ENCODE measurements around the gene WDR45B. TPM values are rescaled to one million over a fixed set of nuclear protein-coding genes. Genes with fewer than 3 reads are reported as not detected.
A peak's percentile ranks its signal among the peaks of the same experiment; 100 is the strongest.

WDR45B gene
- 10 to 100 TPM; 38.2 to 40.2 TPM for total RNA-seq

GRCh38 chr17:82648165-82648668, at the start of gene WDR45B:
Gene WDR45B, minus strand, starts transcription at chr17:82648444. Its CDS starts 104 bp downstream, at chr17:82648340.
- Mint-ChIP-seq H3K9me3 (ENCODE audit: insufficient read depth) (no peaks in the 10 kb centered on the region), H3K27me3 (ENCODE audit: low read depth) (no peaks in the 10 kb centered on the region), H3K4me3 (peak within 1 kb of the TSS; percentile 82), H3K27ac (peak within 1 kb of the TSS; percentile 87), H3K4me1 (ENCODE audit: low read depth) (peaks cover 25% of the 10 kb centered on the region), H3K36me3 (ENCODE audit: low read depth) (peaks cover 15% of the 10 kb centered on the region)
- CTCF ChIA-PET: no interaction called here
- ATAC-seq (peak; percentile 88), DNase-seq (peak; percentile 92)
- POLR2A ChIA-PET: interaction anchor here (0.6 kb wide), 1 partner anchor 12 kb away, joined by 3 read pairs; no protein-coding TSS in a partner anchor

GRCh38 chr17:82697808-82698064, 49.5 kb upstream of the WDR45B start:
- POLR2A ChIA-PET: interaction anchor here (1.6 kb wide), 1 partner anchor 9 kb away, joined by 4 read pairs; no protein-coding TSS in a partner anchor
- CTCF ChIA-PET: no interaction called here
- Mint-ChIP-seq H3K9me3 (ENCODE audit: insufficient read depth) (peaks cover 13% of the 10 kb centered on the region), H3K4me3 (peak overlapping the region; percentile 40), H3K36me3 (ENCODE audit: low read depth) (no peaks in the 10 kb centered on the region), H3K27ac (no peak overlapping the region), H3K27me3 (ENCODE audit: low read depth) (peaks cover 14% of the 10 kb centered on the region), H3K4me1 (ENCODE audit: low read depth) (peaks cover 5% of the 10 kb centered on the region)
- ATAC-seq (no peak), DNase-seq (no peak)

- no peak for ATAC-seq
- Mint-ChIP-seq H3K36me3 (ENCODE audit: low read depth) (no peaks in the 10 kb centered on the region), H3K27me3 (ENCODE audit: low read depth) (peaks cover 14% of the 10 kb centered on the region), H3K4me1 (ENCODE audit: low read depth) (peaks cover 5% of the 10 kb centered on the region), H3K27ac (no peak overlapping the region), H3K9me3 (ENCODE audit: insufficient read depth) (peaks cover 13% of the 10 kb centered on the region), H3K4me3 (peak overlapping the region; percentile 40)
- no peak for DNase-seq
- POLR2A ChIA-PET: interaction anchor here (1.6 kb wide), 1 partner anchor 9 kb away, joined by 4 read pairs; no protein-coding TSS in a partner anchor
- CTCF ChIA-PET: no interaction called here
These were observed 48.9 kb upstream of the WDR45B start for GRCh38 chr17:82696916-82697807.

GRCh38 chr17:82696259-82696658, 48.0 kb upstream of the WDR45B start:
- Mint-ChIP-seq H3K27ac (no peak overlapping the region), H3K9me3 (ENCODE audit: insufficient read depth) (peaks cover 13% of the 10 kb centered on the region), H3K4me3 (no peak overlapping the region), H3K36me3 (ENCODE audit: low read depth) (no peaks in the 10 kb centered on the region), H3K27me3 (ENCODE audit: low read depth) (peaks cover 14% of the 10 kb centered on the region), H3K4me1 (ENCODE audit: low read depth) (peaks cover 5% of the 10 kb centered on the region)
- ATAC-seq: no peak
- CTCF ChIA-PET: no interaction called here
- POLR2A ChIA-PET: no interaction called here
- peak; percentile 19 for DNase-seq

GRCh38 chr17:82694647-82695046, 46.4 kb upstream of the WDR45B start:
- peaks cover 13% of the 10 kb centered on the region for H3K9me3 Mint-ChIP-seq (ENCODE audit: insufficient read depth)
- ChIA-PET CTCF (no interaction called here), POLR2A (no interaction called here)
- H3K27me3 Mint-ChIP-seq (ENCODE audit: low read depth): peaks cover 14% of the 10 kb centered on the region
- no peak overlapping the region for H3K27ac Mint-ChIP-seq
- ATAC-seq (no peak), DNase-seq (no peak)
- H3K4me3 Mint-ChIP-seq: no peak overlapping the region
- no peaks in the 10 kb centered on the region for H3K36me3 Mint-ChIP-seq (ENCODE audit: low read depth)
- H3K4me1 Mint-ChIP-seq (ENCODE audit: low read depth): peaks cover 5% of the 10 kb centered on the region

- no peaks in the 10 kb centered on the region for H3K36me3 Mint-ChIP-seq (ENCODE audit: low read depth)
- ChIA-PET POLR2A (no interaction called here), CTCF (no interaction called here)
- no peak overlapping the region for H3K4me3 Mint-ChIP-seq
- H3K9me3 Mint-ChIP-seq (ENCODE audit: insufficient read depth): peaks cover 13% of the 10 kb centered on the region
- ATAC-seq (no peak), DNase-seq (no peak)
- no peak overlapping the region for H3K27ac Mint-ChIP-seq
- peaks cover 12% of the 10 kb centered on the region for H3K27me3 Mint-ChIP-seq (ENCODE audit: low read depth)
- no peaks in the 10 kb centered on the region for H3K4me1 Mint-ChIP-seq (ENCODE audit: low read depth)
These were observed 45.1 kb upstream of the WDR45B start for GRCh38 chr17:82693168-82693867.

- ATAC-seq (no peak), DNase-seq (no peak)
- ChIA-PET POLR2A (interaction anchor here (0.7 kb wide), 1 partner anchor 8 kb away, joined by 4 read pairs; no protein-coding TSS in a partner anchor), CTCF (no interaction called here)
- peaks cover 13% of the 10 kb centered on the region for H3K9me3 Mint-ChIP-seq (ENCODE audit: insufficient read depth)
- H3K4me1 Mint-ChIP-seq (ENCODE audit: low read depth): no peaks in the 10 kb centered on the region
- H3K36me3 Mint-ChIP-seq (ENCODE audit: low read depth): no peaks in the 10 kb centered on the region
- peaks cover 11% of the 10 kb centered on the region for H3K27me3 Mint-ChIP-seq (ENCODE audit: low read depth)
- no peak overlapping the region for H3K27ac Mint-ChIP-seq
- no peak overlapping the region for H3K4me3 Mint-ChIP-seq
These were observed 44.0 kb upstream of the WDR45B start for GRCh38 chr17:82692268-82692667.

- DNase-seq: no peak
- Mint-ChIP-seq H3K27me3 (ENCODE audit: low read depth) (peaks cover 6% of the 10 kb centered on the region), H3K4me1 (ENCODE audit: low read depth) (no peaks in the 10 kb centered on the region), H3K36me3 (ENCODE audit: low read depth) (no peaks in the 10 kb centered on the region), H3K4me3 (no peak overlapping the region), H3K9me3 (ENCODE audit: insufficient read depth) (peaks cover 13% of the 10 kb centered on the region), H3K27ac (no peak overlapping the region)
- ChIA-PET POLR2A (no interaction called here), CTCF (no interaction called here)
- no peak for ATAC-seq
These were observed 43.5 kb upstream of the WDR45B start for GRCh38 chr17:82691714-82692113.

- Mint-ChIP-seq H3K27ac (no peak overlapping the region), H3K27me3 (ENCODE audit: low read depth) (no peaks in the 10 kb centered on the region), H3K4me1 (ENCODE audit: low read depth) (no peaks in the 10 kb centered on the region), H3K9me3 (ENCODE audit: insufficient read depth) (peaks cover 13% of the 10 kb centered on the region), H3K4me3 (no peak overlapping the region), H3K36me3 (ENCODE audit: low read depth) (no peaks in the 10 kb centered on the region)
- DNase-seq (no peak), ATAC-seq (no peak)
- ChIA-PET CTCF (no interaction called here), POLR2A (no interaction called here)
These were observed 42.7 kb upstream of the WDR45B start for GRCh38 chr17:82690786-82691489.

- DNase-seq: no peak
These were observed 40.8 kb upstream of the WDR45B start for GRCh38 chr17:82689077-82689476.

GRCh38 chr17:82687871-82688270, 39.6 kb upstream of the WDR45B start:
- DNase-seq: no peak
- Mint-ChIP-seq H3K27ac (no peak overlapping the region), H3K9me3 (ENCODE audit: insufficient read depth) (no peaks in the 10 kb centered on the region)

More at GRCh38 chr17:82689077-82689476, 40.8 kb upstream of the WDR45B start:
- ATAC-seq: no peak
- no peaks in the 10 kb centered on the region for H3K4me1 Mint-ChIP-seq (ENCODE audit: low read depth)
- ChIA-PET POLR2A (interaction anchor here (1.4 kb wide), 1 partner anchor 8 kb away, joined by 4 read pairs; no protein-coding TSS in a partner anchor), CTCF (interaction anchor here (1.6 kb wide), 1 partner anchor 12 kb away, joined by 3 read pairs; no protein-coding TSS in a partner anchor)
- no peak overlapping the region for H3K4me3 Mint-ChIP-seq
- H3K27me3 Mint-ChIP-seq (ENCODE audit: low read depth): no peaks in the 10 kb centered on the region
- H3K36me3 Mint-ChIP-seq (ENCODE audit: low read depth): no peaks in the 10 kb centered on the region
- no peak overlapping the region for H3K27ac Mint-ChIP-seq
- peaks cover 6% of the 10 kb centered on the region for H3K9me3 Mint-ChIP-seq (ENCODE audit: insufficient read depth)

More at GRCh38 chr17:82687871-82688270, 39.6 kb upstream of the WDR45B start:
- Mint-ChIP-seq H3K4me3 (no peak overlapping the region), H3K36me3 (ENCODE audit: low read depth) (no peaks in the 10 kb centered on the region), H3K27me3 (ENCODE audit: low read depth) (no peaks in the 10 kb centered on the region), H3K4me1 (ENCODE audit: low read depth) (no peaks in the 10 kb centered on the region)
- CTCF ChIA-PET: interaction anchor here (1.6 kb wide), 1 partner anchor 11 kb away, joined by 3 read pairs; no protein-coding TSS in a partner anchor
- ATAC-seq: no peak
- POLR2A ChIA-PET: interaction anchor here (1.4 kb wide), 1 partner anchor 10 kb away, joined by 4 read pairs; no protein-coding TSS in a partner anchor

All from activated CD8-positive, alpha-beta T cell treated with anti-CD3 and anti-CD28 coated beads, Interleukin-2, amount 10 ng/mL, durations not matched to agents 7 days and 5 days (primary cell).